Activated CD8-positive, alpha-beta memory T cell treated with anti-CD3 and anti-CD28 coated beads for 36 hours (primary cell): ENCODE measurements around the gene AKAP6. TPM values are rescaled to one million over a fixed set of nuclear protein-coding genes. Genes with fewer than 3 reads are reported as not detected.

Experiments
- CTCF ChIA-PET: fragments of 350-600 bp; sonication (Branson Sonifier 250); formaldehyde crosslinking; loops from one replicate; lab custom pipeline; 2021; ENCODE audit warnings: antibody characterized with exemption; lab: Charles Lee
- POLR2A ChIA-PET: fragments of 350-600 bp; sonication (Branson Sonifier 250); formaldehyde crosslinking; loops from one replicate; lab custom pipeline; 2021; ENCODE audit warnings: antibody characterized with exemption; lab: Charles Lee
- total RNA-seq, 2 experiments: library from RNA; stranded (reverse); gene quantifications; one replicate each; pipeline ENCODE4 v1.2.3, GENCODE V29; 2021

Gene AKAP6
- total RNA-seq = 1 to 10 TPM in 1 of 2 experiments, under 1 TPM in 1; 0.65 to 1.3 TPM

DNA sequence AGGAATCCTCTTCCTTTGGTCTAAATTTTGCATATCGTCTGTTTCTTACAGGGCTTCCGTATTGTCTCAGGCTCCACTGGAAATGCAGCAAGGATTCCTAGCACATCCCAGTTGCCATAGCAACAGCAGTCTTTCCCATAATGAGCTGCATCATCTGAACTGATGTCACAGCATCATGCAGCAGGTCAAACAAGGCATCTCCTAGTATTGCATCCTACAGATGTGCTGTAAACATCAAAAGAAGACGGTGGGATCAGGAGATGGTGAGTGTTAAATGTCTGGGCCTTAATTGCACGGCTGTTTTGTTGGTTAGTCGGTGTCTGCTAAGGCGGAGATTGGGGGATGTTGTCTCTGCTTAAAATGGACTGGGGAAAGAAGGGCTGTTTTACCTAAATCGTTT lies at the start of gene AKAP6:
Gene AKAP6 (plus strand): TSS at position 153 of the 400 bp plus-strand sequence. CDS start 104,196 bp downstream, outside the sequence.
- ChIA-PET POLR2A (no interaction called here), CTCF (no interaction called here)

GRCh38 chr14:32286602-32287001 lies 42.5 kb upstream of the AKAP6 start:
- ChIA-PET CTCF (no interaction called here), POLR2A (no interaction called here)

- CTCF ChIA-PET = no interaction called here
- POLR2A ChIA-PET = no interaction called here
Measured at GRCh38 chr14:32296366-32296765, 32.7 kb upstream of the AKAP6 start.

DNA sequence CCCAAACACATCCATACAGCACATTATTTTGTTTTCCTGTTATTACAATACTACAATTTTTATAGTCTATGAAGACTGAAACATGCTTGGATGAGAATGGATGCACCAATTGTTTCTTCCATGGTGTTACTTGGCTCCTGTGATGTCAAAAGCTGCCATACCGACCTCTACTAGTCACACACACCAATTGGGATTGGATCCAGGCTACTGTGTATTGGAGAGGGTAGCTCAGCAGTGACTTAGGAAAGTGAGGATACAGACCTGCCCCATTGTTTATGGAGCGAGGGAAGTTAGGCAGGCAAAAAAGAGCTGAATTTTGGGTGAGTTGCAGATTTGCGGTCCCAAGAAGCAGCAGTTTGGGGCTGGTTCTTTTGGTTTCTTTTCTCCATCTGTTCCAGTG lies 30.8 kb upstream of the AKAP6 start:
- POLR2A ChIA-PET = interaction anchor here (0.6 kb wide), 1 partner anchor 612 kb away, joined by 6 read pairs; no protein-coding TSS in a partner anchor
- CTCF ChIA-PET = no interaction called here

DNA sequence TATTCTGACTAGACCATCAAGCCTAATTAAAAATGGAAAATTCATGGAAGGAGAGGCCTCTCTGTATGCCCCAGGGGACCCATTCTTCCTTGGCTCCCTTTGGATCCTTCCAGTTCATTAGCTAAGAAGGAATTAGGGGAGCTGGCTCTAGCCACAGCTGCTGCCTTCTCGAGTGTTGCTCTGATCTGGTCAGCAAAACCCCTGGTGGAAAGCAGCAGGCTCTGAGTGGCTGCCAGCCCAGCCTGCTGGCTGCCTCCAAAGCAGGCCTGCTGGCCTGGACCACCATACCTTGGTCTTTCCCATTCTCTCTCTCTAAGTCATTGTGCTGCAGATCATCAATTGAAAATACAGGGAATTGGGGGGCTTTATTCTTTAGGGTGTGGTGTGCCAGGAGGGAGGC lies 29.0 kb upstream of the AKAP6 start:
- CTCF ChIA-PET = no interaction called here
- POLR2A ChIA-PET = no interaction called here

DNA sequence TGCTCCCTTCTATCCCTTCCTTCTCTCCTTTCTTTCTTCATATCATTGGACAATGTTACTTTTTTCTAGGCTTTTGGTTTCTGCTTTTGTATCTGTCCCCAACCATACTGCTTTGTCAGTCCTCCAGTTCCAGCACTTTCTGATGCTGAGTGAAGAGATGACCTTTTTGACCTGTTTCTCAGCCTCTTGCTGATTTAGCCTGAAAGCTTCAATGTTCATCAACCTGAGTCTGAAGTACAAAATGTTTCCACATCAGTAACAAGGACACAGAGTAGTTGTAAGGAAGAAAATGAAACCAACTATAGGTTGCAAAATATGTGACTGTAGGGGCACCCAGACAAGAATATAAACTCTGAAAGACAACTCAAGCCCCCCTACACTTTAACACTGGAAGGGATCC lies 25.2 kb upstream of the AKAP6 start:
- ChIA-PET CTCF (no interaction called here), POLR2A (no interaction called here)

DNA sequence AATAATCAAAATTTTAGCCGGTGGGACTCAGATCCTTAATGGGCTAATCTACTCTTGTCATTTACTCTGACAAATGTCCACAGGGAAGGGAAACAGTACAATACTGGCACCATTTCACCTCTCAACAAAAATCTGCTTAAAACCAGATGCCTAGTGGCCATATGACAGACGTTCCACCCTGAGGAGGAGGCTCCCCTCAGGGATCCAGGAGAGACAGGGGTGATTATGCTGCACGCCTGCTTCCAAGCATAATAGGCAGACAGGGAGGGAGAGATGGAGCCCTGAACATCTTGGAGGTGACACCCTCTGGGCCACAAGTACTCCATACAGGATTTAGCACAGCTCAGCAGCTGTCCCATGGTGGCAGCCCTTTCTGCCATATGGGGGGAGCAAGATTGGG lies 24.8 kb upstream of the AKAP6 start:
- CTCF ChIA-PET = no interaction called here
- POLR2A ChIA-PET = no interaction called here

DNA sequence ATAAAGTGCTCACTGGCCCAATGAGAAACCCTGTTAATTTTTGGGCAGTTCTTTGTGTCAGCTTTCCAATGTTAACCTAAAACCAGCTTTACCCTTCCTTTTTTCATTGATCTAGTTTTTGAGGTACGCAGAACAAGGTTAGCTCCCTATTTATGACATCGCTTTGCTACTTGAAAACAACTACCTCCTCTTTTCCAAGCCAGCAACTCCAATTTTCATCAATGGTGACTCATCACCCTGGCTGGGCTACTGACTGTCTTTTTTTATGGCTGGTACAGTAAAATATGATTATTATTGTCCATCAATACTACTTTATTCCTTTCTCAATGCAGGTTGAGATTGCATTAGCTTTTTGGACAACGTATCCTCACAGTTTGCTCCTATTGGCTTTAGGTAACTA lies 22.5 kb upstream of the AKAP6 start:
- CTCF ChIA-PET = no interaction called here
- POLR2A ChIA-PET = no interaction called here

DNA sequence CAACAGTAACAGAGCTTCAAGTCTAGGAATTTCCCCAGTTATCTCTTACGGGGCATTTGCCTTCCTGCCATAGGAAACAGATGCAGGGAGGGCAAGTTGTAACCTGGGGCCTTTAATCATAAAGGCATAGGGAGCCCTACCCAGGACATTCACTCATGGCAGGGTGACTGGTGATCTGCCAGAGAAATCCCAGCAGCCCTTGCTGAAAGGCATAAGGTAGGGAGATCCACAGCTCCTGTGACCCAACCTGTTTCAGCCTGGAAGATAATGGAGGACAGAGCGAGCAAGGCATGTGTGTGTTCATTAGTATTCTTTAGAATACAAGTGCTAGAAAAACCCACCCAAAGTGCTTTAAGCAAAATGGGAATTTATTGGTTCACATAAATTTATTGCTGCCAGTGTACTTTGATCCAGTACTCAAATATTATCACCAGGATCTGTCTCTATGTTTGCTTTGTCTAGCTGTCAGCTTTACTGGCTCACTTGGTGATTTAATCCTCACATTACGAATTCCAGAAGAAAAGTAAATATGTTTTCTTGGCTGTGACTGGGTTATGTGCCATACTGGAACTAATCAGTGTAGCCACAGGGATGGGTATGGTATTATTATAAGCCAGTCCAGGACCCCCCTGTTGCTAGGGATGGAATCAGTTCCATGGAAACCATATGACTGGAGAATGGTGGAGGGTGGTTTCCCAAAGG lies 21.1 kb upstream of the AKAP6 start:
- POLR2A ChIA-PET = no interaction called here

DNA sequence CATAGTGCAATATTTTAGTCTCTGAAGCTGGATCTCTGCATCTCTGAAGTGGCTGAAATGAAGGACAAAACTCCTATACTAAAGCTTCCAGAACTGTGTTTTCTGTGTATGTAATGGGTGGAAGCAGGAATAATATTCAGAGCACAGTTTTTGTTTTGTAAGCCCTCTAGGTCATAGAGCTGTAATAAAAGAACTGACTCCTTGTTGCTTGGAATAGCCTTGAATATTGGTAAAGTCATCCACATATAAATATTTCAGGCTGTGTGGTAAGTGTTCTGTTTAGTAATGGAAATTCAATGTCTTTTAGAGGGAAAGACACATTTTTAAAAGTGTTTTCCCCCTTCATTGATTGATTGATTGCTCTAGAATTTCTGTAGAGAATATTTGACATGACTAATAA lies 18.2 kb upstream of the AKAP6 start:
- CTCF ChIA-PET = no interaction called here

More for the DNA sequence above, 21.1 kb upstream of the AKAP6 start:
- CTCF ChIA-PET = no interaction called here

DNA sequence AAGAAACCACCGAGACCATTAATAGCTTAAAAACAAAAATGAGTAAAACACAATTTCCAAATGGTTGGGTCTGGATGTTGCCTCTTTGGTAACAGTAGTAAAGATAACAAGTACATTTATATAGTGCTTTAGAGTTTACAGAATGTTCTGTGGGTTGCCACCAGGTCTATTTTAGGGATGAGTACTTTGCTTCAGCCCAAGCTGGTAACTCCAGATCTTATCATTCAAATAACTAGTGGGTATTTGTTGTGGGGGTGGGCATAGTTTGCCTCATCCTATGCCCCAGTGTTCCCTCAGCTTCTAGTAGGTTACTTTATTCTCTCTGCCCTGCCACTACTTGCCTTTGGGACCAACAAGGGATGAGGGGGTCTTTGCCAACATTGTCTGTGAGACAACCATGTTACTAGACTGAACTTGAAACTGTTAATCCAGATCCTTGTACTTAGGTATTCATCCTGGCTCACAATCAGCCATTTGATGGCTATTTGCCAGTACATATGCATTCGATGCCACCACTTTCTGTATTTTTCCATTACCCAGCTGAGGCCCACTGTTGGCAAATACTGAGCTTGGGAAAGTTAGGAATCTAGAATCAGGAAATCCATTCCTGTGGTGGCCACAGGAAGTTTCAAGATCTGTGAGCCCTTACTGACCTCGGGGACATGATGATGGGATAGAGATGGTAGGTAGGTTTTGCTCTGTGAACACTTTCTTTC lies 17.6 kb upstream of the AKAP6 start:
- ChIA-PET POLR2A (no interaction called here), CTCF (no interaction called here)

More for the DNA sequence above, 18.2 kb upstream of the AKAP6 start:
- POLR2A ChIA-PET = no interaction called here

GRCh38 chr14:32312010-32312331 lies 17.1 kb upstream of the AKAP6 start:
- ChIA-PET POLR2A (no interaction called here), CTCF (no interaction called here)

DNA sequence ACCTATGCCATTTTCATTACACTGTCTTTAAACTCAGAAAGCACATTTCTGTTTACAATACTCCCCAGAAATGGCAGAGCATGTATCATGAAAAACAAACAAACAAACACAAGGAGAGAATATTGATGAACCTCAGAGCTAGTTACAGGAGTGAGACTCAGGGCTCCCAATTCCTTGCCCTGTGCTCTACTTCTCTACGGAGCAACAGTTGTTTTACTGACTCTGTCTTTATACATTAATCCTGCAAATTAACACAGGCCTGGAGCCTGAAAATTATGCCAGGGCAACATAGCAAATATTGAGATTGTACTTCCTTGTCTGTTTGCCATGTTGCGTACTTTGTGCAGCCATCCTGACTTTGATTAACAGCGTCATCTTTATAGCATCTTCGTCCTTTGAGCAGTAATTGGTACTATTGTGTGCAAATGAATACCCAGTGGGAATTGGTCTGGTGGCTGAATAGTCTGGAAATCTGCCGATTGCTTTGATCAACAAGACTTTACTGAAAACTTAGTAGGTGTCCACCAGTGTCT lies 15.2 kb upstream of the AKAP6 start:
- ChIA-PET CTCF (no interaction called here), POLR2A (no interaction called here)

DNA sequence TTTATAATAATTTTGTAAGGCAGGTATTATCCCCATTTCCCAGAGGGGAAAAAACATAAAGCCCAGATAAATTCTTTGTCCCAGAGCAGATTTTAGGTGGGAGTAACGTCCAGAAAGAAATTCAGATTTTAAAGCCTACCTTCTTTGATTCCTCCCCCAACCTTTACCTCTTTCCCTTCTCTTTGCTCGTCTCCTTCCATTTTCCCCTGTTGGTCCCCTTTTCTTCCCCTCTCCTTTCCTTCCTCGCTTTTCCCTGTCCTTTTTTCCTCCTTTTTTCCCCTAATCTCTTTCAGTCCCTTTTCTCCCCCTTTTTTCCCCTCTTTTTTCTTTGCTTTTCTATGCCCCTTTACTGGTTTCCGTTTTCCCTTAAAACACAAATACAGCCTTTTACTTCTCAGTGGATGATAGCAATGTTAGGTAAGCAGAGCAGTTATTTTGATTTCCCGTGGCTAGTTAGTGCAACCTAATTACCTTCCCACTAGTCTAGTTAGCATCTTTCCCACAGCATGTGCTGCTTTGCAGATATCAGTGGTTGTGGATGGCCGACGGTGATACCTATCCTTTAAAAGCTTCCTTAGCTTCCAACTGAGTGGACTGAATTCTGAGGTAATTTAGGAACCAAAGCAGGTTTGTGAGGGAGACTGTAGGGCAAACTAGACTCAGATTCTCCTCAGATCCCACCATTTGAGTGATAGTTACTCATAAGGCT lies 10.9 kb upstream of the AKAP6 start:
- CTCF ChIA-PET = no interaction called here
- POLR2A ChIA-PET = no interaction called here

- ChIA-PET POLR2A (no interaction called here), CTCF (no interaction called here)
Measured at GRCh38 chr14:32319368-32320049, 9.6 kb upstream of the AKAP6 start.

DNA sequence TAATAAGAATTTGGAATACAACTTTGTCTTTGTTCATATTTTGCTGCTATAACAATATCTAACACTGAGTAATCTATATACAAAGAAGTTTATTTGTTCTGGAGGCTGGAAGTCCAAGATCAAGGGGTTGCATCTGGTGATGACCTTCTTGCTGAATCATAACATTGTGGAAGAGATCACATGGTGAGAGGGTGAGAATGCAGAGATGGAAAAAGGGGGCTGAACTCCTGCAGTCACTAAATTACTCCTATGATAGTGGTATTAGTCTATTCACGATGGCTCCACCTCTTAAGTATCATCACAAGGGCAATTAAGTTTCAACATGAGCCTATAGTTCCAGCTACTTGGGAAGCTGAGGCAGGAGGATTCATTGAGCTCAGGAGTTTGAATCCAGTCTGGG lies 4.5 kb upstream of the AKAP6 start:
- POLR2A ChIA-PET = no interaction called here

DNA sequence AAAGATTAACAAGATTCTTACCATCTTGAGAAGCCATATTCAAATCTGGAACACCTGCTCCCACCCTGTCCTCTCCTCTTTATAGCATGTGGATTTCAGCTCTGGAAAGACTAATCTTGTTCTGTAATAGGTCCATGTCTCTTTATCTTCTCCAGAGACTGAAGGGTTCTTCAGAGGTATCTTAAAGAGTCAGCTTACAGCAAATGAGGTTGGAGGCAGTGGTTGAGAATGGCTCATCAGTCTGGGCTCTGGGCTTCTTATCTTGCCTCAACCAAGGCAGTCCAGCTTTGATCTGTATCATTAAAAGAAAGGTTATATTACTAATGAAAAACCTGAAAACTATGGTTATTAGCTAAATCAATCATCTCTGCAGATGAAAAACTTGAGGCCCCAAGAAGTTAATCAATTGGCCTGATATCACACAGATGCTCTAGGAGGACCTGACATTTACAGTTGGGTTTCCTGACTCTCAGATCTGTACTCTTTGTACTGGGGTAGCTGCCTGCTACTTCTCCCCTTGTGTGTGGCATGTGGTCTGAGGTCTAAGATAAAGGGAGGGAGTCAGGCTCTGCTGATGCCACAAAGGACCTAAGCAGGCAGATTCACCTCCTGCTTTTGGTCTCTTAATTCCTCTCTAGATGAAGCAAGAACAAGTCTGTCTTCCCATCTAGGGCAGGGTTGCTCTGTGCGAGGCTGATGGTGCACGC lies 1.7 kb upstream of the AKAP6 start:
- ChIA-PET CTCF (no interaction called here), POLR2A (no interaction called here)

More for the DNA sequence above, 4.5 kb upstream of the AKAP6 start:
- CTCF ChIA-PET = no interaction called here

GRCh38 chr14:32329690-32330285 lies 690 bp downstream of the AKAP6 start:
- ChIA-PET CTCF (no interaction called here), POLR2A (no interaction called here)
